IPS-11a (cell line): ENCODE data around the gene SCRN2.

Experiments used
- H3K4me3 ChIP-seq: one replicate; pipeline ENCODE4 v1.5.1; 2013; ENCODE audit warnings: low read depth, low read length, control low read depth

The SCRN2 gene

DNA sequence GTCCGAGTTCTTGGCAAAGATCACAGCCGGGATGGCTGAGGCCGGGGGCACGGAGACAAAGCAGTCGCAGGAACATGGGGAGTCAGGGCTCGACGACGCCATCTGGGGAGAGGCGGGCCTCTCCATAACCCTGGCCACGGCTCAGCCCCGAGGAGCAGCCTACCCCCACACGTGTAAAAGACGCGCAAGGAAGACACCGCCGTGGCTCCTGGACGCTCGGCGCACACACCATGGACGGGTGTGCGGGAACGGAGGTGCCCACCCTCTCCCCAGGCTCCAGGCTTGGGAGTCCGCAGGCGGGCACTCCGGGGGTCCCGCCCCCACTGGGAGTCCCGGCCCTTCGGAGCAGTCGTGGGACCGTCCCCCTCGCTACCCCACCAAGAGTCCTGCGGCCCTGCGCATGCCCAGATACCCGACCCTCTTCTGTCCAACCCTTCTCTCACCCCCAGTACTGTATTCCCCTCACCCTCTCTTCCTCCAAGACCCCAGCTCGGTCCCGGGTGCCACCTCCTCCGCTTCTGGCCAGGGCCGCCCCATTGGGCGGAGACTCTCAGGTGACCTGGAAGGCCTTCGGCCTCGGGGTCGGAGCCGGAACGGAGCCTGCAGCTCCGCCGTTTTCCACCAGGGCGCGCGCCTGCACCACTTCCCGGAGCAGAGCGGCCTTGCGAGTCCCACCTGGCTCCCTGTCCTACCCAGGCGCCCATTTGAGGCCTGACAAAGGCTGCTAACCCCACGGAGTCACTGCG, at the start of gene SCRN2:
Gene SCRN2 (minus strand): TSS at position 532 of the 746 bp plus-strand sequence. CDS start 430 bp downstream, at position 102.
- peak within 1 kb of the TSS; percentile 76 for H3K4me3 ChIP-seq

DNA sequence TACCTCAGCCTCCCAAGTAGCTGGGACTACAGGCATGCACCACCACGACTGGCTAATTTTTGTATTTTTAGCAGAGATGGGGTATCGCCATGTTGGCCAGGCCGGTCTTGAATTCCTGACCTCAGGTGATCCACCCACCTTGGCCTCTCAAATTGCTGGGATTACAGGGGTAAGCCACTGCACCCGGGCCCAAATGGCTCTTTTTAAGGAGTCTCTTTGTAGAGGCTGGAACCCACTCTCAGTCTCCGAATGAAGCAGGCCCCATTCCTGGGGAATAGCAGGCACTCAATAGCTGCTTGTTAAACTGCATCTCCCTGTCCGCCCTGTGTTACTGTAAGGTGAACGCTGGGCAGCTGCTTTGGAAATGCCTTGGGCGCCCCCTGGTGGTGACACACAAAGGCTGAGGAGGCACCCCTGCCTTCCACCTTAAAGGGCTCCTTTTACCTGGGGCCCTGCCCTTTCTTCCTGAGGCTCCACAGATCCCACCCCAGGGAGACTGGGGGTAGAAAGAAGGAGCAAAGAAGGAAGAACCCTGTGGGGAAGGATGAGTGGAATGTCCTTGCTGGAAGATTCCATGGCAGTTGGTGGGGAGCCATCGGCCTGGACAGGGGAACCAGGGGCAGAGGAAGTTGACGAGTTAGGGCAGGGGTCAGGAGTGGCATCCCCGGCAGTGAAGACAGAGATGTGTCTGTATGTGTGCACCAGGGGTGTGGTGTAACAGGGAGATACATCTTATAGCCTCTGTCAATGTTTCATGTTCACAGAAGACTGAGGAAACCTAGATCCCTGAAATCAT, 48.9 kb upstream of the SCRN2 start:
- H3K4me3 ChIP-seq = no peak overlapping the region

DNA sequence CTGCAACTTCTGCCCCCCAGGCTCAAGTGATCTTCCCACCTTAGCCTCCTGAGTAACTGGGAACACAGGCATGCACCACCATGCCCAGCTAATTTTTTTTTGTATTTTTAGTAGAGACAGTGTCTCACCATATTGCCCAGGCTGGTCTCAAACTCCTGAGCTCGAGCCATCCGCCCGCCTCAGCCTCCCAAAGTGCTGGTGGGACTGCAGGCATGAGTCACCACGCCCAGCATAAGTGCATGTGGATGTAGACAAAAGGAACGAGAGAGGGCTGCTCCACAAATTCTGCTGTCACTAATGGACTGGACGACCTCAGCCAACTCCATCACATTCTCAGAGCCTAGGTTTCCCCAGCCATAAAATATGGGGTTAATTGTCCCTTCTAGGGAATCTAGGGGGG, 47.2 kb upstream of the SCRN2 start:
- no peak overlapping the region for H3K4me3 ChIP-seq

DNA sequence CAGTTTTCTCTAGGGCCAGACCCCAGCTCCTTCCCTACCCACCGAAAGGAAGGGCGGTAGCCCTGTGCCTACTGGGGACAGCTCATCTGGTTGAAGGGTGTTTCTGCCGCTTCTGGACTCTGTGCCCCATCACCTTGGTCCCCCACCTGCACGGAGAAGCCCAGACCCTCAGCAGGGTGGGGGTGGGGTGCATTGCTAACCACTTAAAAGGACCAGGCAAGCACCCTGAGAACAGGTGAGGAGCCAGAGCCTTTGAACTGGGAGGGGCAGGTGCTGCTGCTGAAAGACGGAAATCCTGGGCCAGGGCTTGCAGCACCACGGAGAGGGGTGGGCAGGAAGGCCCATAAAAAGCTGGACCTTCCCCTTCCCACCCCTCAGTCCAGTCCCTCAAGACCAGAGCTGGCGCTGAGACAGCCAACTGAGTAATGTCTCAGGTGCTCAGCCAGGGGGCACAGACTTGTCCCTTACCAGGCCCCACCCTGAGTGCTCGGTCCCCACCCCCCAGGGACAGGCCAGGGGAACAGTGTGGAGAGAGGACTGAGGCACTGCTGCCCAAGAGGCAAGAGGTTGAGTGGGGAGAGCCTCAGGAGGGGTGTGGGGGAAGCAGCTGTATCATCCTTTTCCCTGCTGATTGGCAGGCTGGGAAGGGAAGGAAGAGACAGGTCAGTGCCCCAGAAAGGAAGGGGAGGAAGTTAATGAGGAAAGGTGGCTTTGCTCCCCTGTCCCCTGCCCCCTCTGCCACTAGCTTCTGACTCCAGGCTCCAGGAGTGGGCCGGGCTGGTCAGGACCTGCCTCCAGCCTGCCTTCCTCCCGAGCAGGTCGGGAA, 44.0 kb upstream of the SCRN2 start:
- no peak overlapping the region for H3K4me3 ChIP-seq

DNA sequence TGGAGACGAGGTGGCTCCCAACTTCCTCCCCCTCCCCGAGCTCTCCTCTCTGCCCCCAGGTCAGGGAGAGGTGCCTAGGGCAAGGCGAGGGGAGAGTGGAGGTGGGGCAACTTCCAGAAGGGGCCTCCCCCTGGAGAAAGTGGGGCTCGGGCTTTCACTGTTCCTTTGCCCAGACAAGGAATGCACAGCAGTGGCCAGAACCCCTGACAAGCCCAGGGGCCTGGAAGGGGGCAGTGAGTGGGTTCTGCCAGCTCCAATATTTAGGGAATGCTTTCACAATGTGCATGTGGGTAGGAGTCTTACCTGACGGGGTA, 43.3 kb upstream of the SCRN2 start:
- H3K4me3 ChIP-seq = no peak overlapping the region

- no peak overlapping the region for H3K4me3 ChIP-seq
Measured at GRCh38 chr17:47883589-47884426, 42.7 kb upstream of the SCRN2 start.

- H3K4me3 ChIP-seq = no peak overlapping the region
Measured at GRCh38 chr17:47882695-47883588, 41.9 kb upstream of the SCRN2 start.

GRCh38 chr17:47882247-47882646, 41.2 kb upstream of the SCRN2 start:
- no peak overlapping the region for H3K4me3 ChIP-seq

DNA sequence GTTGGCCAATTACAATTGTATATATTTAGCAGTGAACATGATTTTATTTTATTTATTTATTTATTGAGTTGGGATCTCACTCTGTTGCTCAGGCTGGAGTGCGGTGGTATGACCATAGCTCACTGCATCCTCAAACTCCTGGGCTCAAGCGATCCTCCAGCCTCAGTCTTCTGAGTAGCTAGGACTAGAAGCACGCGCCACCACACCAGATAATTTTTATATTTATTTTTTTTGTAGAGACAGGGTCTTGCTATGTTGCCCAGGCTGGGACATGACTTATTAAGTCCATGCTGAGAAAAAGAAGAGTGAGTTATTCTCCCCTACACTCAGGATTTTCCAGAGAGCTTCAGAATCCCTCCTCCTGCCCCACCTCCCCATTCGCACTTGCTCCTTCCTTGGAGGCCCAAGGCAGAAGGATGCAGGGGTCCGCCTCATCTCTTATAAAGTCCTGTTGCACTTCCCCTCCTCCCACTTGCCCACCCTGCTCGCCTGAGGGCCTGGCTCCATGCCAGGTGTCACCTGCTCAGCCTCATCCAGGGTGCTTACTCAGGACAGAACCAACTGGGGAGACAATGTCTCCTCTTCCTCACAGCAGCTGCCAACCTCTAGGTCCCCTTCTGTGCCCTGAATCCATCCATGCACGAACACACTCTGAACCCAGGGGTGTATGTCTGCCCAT, 38.8 kb upstream of the SCRN2 start:
- H3K4me3 ChIP-seq = no peak overlapping the region

DNA sequence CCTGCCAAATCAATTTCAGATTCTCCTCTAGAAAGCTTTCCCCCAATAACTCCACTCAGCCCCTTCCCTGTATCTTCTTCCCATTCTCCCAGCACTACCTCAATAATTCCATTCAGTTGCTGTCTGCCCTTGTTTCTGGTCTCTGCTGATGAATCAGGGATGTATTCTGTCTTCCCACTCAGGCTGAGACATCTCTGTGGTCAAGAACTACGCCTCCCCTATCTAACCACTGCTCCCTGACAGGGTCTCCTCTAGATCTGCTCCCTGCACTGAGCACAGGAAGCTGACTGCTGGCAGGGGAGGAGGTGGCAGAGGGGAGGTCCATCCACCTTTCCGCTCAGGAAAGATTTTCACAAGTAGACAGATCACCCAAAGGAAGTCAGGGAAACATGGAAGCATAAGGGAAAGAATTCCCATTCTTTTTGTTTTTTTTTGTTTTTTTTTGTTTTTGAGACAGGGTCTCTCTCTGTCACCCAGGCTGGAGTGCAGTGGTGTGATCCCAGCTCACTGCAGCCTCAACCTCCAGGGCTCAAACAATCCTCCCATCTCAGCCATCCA, 38.0 kb upstream of the SCRN2 start:
- no peak overlapping the region for H3K4me3 ChIP-seq

- H3K4me3 ChIP-seq = no peak overlapping the region
Measured at GRCh38 chr17:47878203-47879027, 37.3 kb upstream of the SCRN2 start.

DNA sequence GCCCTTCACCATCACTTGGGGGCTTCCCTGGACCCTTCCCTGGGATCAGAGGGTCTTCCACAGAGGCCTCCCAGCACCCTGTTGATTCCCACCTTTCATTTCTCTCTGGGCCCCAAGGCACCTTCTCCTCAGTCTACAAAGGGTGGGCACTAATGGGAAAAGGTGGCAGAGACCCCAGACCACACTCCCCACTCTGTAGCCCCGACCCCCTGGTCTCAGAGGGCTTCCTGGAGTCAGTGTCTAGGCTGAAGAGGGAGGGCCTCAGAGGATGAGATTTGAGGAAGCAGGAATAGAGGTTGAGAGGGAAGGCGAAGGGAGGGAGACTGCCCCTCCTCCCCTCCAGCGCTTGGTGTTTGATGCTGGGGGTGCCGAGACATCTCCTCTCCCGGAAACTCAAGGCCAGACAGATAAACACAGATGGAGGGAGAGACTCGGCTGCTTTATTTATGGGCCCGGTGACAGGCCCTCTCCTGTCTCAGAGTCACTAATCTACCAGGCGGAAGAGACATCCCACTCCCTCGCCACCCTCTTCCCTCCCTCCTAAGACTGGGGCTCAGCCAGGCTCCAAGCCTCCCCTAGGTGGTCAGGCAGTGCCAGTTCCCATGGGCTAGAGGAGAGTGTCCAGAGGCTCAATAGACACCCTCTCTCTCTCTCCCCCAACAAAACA, 36.4 kb upstream of the SCRN2 start:
- no peak overlapping the region for H3K4me3 ChIP-seq

GRCh38 chr17:47875011-47875985, 34.2 kb upstream of the SCRN2 start:
- no peak overlapping the region for H3K4me3 ChIP-seq

- no peak overlapping the region for H3K4me3 ChIP-seq
Measured at GRCh38 chr17:47873200-47874090, 32.4 kb upstream of the SCRN2 start.

GRCh38 chr17:47872651-47873161, 31.6 kb upstream of the SCRN2 start:
- H3K4me3 ChIP-seq = peak overlapping the region; percentile 17
